Tibial nerve (tissue), 4 donors: ENCODE results near the gene NRK. TPM values are rescaled to one million over a fixed set of nuclear protein-coding genes. Genes with fewer than 3 reads are reported as not detected.
"Not testable (repeated sequence)": the region's sequence is repeated elsewhere in the genome, so short reads cannot be mapped to it uniquely, and the experiment has no call there.

Experiments used
- DNase-seq, 2 donors: peaks; one replicate each; pipeline ENCODE4 v3.0.0-alpha.2; 2019; ENCODE audit warnings: low spot score in 2 of 2
- H3K27ac ChIP-seq, 4 donors: fragments of 200-600 bp; sonication (generic) in 3 of 4; one replicate each; pipeline ENCODE4 v1.5.1; 2017 to 2019; ENCODE audit warnings: mild to moderate bottlenecking in 1 of 4
- H3K27me3 ChIP-seq, 2 donors: fragments of 200-600 bp; sonication (generic) in 1 of 2; one replicate each; pipeline versions ENCODE4 v1.5.1 to v1.6.0; 2017 to 2019
- H3K36me3 ChIP-seq, 3 donors: fragments of 200-600 bp; sonication (generic); one replicate each; pipeline ENCODE4 v1.5.1; 2018 to 2019
- H3K4me1 ChIP-seq, 4 donors: fragments of 200-600 bp; sonication (generic) in 3 of 4; one replicate each; pipeline ENCODE4 v1.5.1; 2017 to 2019
- H3K4me3 ChIP-seq, 4 donors: fragments of 200-600 bp; sonication (generic) in 3 of 4; one replicate each; pipeline ENCODE4 v1.5.1; 2017 to 2019; ENCODE audit warnings: mild to moderate bottlenecking in 1 of 4, moderate library complexity in 1 of 4
- H3K9me3 ChIP-seq, 4 donors: fragments of 200-600 bp; sonication (generic) in 3 of 4; one replicate each; pipeline ENCODE4 v1.5.1; 2017 to 2019
- CTCF ChIP-seq, 5 experiments: fragments of 200-600 bp in 3 of 5; fragments of 450-650 bp in 2 of 5; sonication (generic) in 3 of 5; IDR thresholded peaks; one replicate each; pipeline ENCODE4 v1.5.1; 2016 to 2019; ENCODE audit warnings: antibody characterized with exemption in 5 of 5, mild to moderate bottlenecking in 3 of 5, moderate library complexity in 2 of 5
- EP300 ChIP-seq, 2 donors: sonication (generic); formaldehyde crosslinking; IDR thresholded peaks; one replicate each; pipeline ENCODE4 v1.6.1; 2017; ENCODE audit warnings: antibody characterized with exemption in 2 of 2, mild to moderate bottlenecking in 1 of 2
- POLR2A ChIP-seq, 2 donors: fragments of 450-650 bp; IDR thresholded peaks; one replicate each; pipeline ENCODE4 v1.6.1; 2017; ENCODE audit warnings: antibody characterized with exemption in 2 of 2, mild to moderate bottlenecking in 2 of 2, moderate library complexity in 2 of 2
- whole genome bisulfite sequencing, 2 donors: methylation state at CpG; one replicate each; pipeline ENCODE4 v1.1.5; 2018; 5-methylcytosine and 5-hydroxymethylcytosine counted together
- total RNA-seq, 4 donors: library from RNA; depleted of rRNA; stranded (reverse); fragments of >200 nt; gene quantifications; one replicate each; pipeline ENCODE4 v1.1.0, GENCODE V29; 2016

Gene NRK
- under 1 TPM; under 0.01 to 0.63 (median 0.30) TPM for total RNA-seq

- WGBS, 2 donors, result 1 to 35% methylated on average over 19 to 68 of the region's 76 CpGs
- Histone ChIP-seq H3K9me3 (no peaks in the 10 kb centered on the region), H3K27ac (no peak within 1 kb of the TSS), H3K4me3 (peak within 1 kb of the TSS; percentile 14 to 48 (median 18)), H3K27me3 (peaks cover 3 to 62% of the 10 kb centered on the region in 2 donors), H3K36me3 (no peaks in the 10 kb centered on the region), H3K4me1 (peaks cover 0 to 4% (median 0%) of the 10 kb centered on the region in 4 donors)
- TF ChIP-seq CTCF (IDR thresholded peaks at IDR 0.05) (no peak), POLR2A (IDR thresholded peaks at IDR 0.05) (no peak), EP300 (IDR thresholded peaks at IDR 0.05) (no peak)
- no peak for DNase-seq
These were observed at the start of gene NRK for GRCh38 chrX:105822138-105823091. NRK (plus strand) TSS chrX:105822539; CDS start chrX:105822846, 307 bp downstream.

GRCh38 chrX:105773801-105774200 lies 48.5 kb upstream of the NRK start:
- no peak for TF ChIP-seq EP300 (IDR thresholded peaks at IDR 0.05)
- TF ChIP-seq POLR2A (IDR thresholded peaks at IDR 0.05), result no peak
- H3K4me1 ChIP-seq, result no peaks in the 10 kb centered on the region
- no peaks in the 10 kb centered on the region for H3K36me3 ChIP-seq
- no peaks in the 10 kb centered on the region for H3K9me3 ChIP-seq
- H3K4me3 ChIP-seq, result no peak overlapping the region
- peaks cover 0 to 22% of the 10 kb centered on the region in 2 donors for H3K27me3 ChIP-seq
- DNase-seq, result no peak
- H3K27ac ChIP-seq, result no peak overlapping the region

- TF ChIP-seq EP300 (IDR thresholded peaks at IDR 0.05) (no peak), CTCF (IDR thresholded peaks at IDR 0.05) (no peak), POLR2A (IDR thresholded peaks at IDR 0.05) (no peak)
- Histone ChIP-seq H3K4me1 (no peaks in the 10 kb centered on the region), H3K36me3 (no peaks in the 10 kb centered on the region), H3K27ac (no peak overlapping the region), H3K9me3 (no peaks in the 10 kb centered on the region), H3K4me3 (no peak overlapping the region), H3K27me3 (peaks cover 0 to 22% of the 10 kb centered on the region in 2 donors)
- no peak for DNase-seq
- 46 to 49% methylated on average over 3 of the region's 3 CpGs for WGBS, 2 donors
These were observed 46.7 kb upstream of the NRK start for GRCh38 chrX:105775679-105776078.

GRCh38 chrX:105781804-105782203 lies 40.5 kb upstream of the NRK start:
- H3K9me3 ChIP-seq, result no peaks in the 10 kb centered on the region
- no peaks in the 10 kb centered on the region for H3K4me1 ChIP-seq
- no peak for TF ChIP-seq CTCF (IDR thresholded peaks at IDR 0.05)
- no peak for TF ChIP-seq POLR2A (IDR thresholded peaks at IDR 0.05)
- H3K27me3 ChIP-seq, result peaks cover 0 to 4% of the 10 kb centered on the region in 2 donors
- H3K27ac ChIP-seq, result no peak overlapping the region
- DNase-seq, result no peak
- WGBS, 2 donors, result 52 to 75% methylated on average over 1 of the region's 1 CpG
- H3K36me3 ChIP-seq, result no peaks in the 10 kb centered on the region
- H3K4me3 ChIP-seq, result no peak overlapping the region

- H3K4me1 ChIP-seq, H3K27ac ChIP-seq: not testable (repeated sequence)
These were observed 25.5 kb upstream of the NRK start for GRCh38 chrX:105796877-105797276.

GRCh38 chrX:105803891-105804290 lies 18.4 kb upstream of the NRK start:
- H3K4me1 ChIP-seq, result no peaks in the 10 kb centered on the region
- TF ChIP-seq EP300 (IDR thresholded peaks at IDR 0.05) (no peak), POLR2A (IDR thresholded peaks at IDR 0.05) (no peak), CTCF (IDR thresholded peaks at IDR 0.05) (no peak)
- DNase-seq, result no peak
- no peak overlapping the region for H3K27ac ChIP-seq
- no peaks in the 10 kb centered on the region for H3K9me3 ChIP-seq
- no peak overlapping the region for H3K4me3 ChIP-seq
- 71 to 89% methylated on average over 2 of the region's 2 CpGs for WGBS, 2 donors
- H3K36me3 ChIP-seq, result no peaks in the 10 kb centered on the region
- H3K27me3 ChIP-seq, result no peaks in the 10 kb centered on the region

More at GRCh38 chrX:105796877-105797276, 25.5 kb upstream of the NRK start:
- not testable (repeated sequence) for H3K4me3 ChIP-seq, DNase-seq, H3K9me3 ChIP-seq, H3K36me3 ChIP-seq, H3K27me3 ChIP-seq
- 83 to 99% methylated on average over 12 to 26 of the region's 26 CpGs for WGBS, 2 donors

GRCh38 chrX:105805655-105806054 lies 16.7 kb upstream of the NRK start:
- not testable (repeated sequence) for H3K9me3 ChIP-seq, H3K4me3 ChIP-seq, H3K36me3 ChIP-seq, DNase-seq, H3K27me3 ChIP-seq, H3K27ac ChIP-seq, H3K4me1 ChIP-seq
